HG03457 (cell line): Measurements from ENCODE around the gene CDH20.

Source experiments
- ATAC-seq: cut with Tn5 transposase; IDR thresholded peaks from one replicate; pipeline ENCODE4 v1.9.1; 2021; ENCODE audit warnings: moderate number of reproducible peaks; ENCODE audit not compliant: unreplicated experiment

CDH20 gene

DNA sequence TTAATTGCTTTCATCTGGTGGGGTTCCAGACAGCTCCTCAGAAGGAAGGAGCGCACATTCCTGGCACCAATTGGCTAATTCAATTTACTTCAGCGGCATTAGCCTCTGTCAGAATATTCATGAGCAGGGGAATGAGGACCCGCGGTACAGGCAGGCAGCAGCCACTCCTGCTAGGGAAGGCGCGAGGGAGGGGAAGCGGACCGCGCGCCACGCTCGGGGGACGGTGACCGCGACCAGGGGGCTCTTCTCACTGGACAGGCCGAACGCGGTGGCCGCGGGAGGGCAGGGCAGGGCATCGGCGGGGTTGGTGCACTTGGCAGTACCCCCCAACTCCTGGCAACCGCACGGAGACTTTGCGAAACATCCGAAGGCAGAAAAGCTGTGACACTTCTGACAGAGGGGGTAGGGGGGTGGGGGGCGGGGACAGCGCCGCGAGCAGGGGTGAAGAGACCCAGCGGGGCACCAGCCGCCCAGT, at the start of gene CDH20:
TSS of gene CDH20 (plus strand) at position 160 of the 475 bp plus-strand sequence.
- ATAC-seq = no peak

DNA sequence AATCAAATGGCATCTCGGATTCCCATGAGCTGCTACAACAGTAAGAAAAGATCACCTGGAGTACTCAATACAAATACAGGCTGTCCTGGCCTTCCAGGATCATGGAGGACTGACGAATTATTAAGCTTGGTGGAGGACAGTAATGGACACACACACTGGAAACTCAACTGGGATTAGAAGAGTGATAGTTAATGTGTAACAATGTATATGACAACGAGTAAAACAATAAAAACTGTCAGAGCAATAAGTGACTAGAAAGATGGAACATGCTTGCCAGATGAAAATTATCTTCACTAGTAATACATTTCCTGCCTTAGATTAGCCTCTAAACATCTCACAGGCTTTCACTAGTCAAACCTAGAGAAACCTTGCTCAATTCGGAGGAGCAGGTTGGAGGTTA, 49.2 kb upstream of the CDH20 start:
- ATAC-seq = no peak

DNA sequence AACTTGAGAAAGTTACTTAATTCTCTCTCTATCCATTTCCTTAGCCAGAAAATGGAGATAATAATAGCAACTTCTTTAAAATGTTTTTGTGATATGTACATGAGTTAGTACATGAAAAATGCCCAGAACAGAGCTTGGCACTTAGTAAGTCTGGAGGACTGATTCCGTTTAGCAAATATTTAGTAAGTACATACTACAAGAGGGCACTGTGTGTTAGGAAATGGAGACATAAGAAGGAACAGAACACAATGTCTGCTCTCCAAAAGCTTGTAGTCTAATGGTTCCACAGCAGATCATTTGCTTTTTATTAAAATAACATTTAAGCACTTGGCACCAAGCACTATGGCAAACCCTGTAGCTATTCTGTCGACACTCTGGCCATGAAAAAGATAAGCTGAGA, 47.5 kb upstream of the CDH20 start:
- no peak for ATAC-seq

DNA sequence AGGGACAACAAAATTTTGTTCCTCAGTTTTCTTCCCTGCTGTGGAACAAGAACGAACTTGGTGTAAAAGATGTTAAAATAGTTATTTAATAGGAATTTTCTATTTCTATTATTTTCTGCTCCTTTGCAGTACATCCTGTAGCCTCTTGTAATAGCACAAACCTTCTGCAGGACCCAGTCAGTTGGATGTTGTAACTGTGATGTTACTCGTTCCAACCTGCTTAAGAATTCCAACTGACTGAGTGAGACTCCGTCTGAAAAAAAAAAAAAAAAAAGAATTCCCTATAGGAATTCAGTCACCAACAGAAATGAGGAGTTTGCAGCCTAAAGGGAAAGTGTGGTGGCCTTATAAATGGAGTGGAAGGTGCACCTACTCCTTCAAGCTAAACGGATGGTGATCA, 46.4 kb upstream of the CDH20 start:
- ATAC-seq = no peak

DNA sequence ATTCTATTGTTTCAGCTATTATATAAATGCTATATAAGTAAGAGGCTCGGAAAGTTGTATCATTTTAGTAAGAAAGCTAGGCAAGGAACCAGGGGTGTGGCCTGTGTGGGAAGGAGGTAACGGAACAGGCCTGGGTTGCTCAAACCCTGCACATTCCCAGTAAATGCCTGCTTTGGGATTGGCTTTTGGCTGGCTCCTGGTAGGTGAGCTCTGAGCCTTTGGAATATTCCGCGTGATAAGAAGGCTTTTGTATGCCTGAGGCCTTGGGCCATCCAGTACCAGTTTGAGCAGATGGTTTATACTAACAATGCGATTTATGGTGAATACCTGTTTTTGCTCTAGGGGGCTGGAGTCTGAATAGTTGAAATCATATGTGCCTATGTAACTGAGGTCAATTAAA, 42.6 kb upstream of the CDH20 start:
- no peak for ATAC-seq

DNA sequence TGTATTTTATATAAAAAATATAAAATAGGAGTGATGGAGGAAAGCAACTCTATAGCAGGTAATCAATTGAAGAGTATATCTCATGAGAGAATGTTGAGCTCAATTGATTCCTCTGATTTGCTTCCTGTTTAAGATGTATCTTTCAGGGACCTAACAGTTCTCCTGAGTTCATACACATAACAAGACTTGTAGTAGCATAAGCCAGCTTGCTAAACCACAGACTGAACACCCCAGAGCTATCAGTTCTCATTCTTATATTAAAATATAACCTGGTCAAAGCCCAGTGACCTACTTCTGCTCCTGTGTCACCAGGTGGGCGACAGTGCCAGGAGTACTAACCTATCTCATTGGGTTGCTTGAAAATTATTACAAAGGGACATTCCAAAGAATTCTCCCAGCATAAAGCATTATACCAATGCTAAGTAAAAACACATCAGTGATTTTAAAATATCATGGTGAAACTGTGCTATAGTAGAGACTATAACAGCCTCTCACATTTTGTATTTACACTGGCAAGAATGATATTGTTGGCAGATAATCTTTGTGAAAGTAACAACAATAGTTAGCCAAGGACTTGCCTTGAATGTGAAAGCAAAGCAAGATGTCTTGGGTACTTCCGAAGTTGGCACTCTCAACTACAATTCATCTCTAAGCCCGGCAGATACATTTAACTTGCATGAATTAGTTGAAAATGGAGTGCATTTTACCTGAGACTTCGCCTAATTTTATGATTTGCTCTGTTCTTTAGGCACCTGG, 40.8 kb upstream of the CDH20 start:
- ATAC-seq = no peak

DNA sequence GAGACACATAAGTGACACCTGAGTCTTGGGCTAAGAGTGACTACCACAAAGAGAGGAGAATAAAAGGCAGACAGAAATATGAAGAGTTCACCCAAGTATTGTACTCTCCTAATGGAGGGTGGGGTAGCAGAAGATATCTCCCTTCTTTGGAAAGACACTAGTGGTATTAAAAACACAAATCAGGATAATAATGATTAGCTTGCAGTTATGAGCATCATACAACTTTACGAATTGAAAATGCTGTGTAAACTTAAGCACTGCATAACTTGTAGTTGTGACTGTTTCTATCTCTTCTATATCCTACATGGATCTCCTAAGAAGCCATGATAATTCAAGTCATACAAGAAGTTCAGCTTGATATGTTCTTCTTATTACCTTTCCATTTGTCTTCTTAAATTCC, 38.1 kb upstream of the CDH20 start:
- no peak for ATAC-seq

DNA sequence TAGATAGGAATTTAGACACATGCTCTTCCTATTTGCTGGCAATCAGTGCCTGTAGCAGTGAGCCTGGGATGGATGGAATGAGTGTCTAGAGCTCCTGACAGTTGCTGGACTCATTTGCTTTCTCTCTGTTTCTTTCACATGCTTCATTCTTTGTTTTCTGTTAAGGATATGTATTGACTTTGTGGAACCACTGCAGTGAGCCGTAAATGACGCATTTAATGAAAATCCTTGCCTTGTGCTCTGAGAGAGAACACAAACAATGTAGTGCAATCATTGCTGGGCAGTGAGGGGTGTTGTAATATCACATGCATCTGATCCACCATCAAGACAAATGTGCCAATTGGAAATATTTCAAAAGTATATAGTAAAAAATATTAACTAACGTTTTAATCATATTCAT, 25.2 kb upstream of the CDH20 start:
- no peak for ATAC-seq

DNA sequence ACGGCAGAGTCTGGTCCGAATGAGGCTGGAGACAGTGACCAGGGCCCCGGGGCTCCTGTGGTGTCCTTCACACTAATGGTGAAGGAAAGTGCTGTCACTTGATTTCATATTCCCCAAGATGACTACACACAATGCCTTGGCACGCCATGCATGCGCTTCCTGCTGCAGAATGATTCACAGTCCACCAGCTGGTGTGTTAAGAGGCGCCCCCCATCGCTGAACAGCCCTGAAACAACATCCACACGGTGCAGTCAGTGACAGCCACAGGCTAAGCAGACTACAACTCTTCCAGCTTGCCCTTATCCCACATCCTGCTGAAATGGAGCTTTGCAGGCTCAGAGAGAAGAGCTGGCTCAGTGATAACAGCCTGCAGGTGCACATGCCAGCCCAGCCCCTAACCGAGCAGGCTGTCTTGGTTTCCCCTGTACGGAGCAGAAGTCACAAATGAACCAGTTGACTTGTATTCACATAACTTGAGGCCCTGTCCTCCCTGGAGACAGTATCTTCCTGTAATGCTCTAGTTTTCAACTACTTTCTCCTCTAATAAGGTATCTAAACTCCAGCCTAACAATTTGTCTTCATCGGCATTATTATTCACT, 24.3 kb upstream of the CDH20 start:
- ATAC-seq = no peak

DNA sequence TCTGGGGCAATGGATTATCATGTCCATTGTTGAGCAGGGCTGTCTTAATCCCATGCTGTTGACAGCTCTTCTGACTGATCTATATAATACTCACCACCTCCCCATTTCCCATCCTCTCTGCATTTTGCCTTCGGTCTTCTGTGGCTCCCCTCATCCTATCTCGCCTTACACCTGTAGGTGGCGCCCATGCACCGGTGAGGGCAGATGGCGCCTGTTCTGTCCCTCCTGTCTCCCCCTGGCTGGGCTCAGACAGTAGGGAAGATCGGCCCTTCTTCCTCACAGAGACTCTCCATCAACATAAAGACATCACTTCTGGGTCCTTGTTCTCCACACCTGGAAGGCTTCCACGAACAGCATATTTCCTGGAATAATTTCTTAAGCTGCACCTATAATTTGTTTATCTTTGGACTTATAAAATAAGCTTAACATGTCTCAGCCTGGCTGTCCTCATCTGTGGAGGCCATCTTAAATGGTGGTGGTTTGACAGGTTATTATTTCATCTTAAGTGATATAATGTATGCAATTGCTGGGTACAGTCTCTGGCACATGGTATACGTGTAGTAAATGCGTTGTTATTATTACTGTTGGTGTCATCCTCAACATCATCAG, 10.9 kb upstream of the CDH20 start:
- ATAC-seq = peak; percentile 96

DNA sequence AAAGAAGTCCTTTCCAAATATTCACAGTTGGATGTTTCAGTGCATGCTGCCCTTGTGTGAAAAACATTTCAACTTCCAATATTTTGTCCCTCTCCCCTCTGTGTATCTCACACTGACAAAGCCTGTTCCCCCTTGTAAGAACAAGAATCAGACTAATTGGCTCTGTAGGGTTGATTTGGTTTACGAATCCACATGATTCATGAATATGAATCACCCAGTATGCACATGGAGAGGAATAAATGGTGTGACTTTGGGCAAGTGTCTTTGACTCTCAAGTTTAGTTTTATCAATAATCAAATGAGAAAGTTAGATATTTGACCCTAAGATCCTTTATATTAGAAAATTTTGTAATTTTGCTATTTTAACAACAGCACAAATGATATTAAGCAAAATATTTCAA, 9.3 kb upstream of the CDH20 start:
- no peak for ATAC-seq

DNA sequence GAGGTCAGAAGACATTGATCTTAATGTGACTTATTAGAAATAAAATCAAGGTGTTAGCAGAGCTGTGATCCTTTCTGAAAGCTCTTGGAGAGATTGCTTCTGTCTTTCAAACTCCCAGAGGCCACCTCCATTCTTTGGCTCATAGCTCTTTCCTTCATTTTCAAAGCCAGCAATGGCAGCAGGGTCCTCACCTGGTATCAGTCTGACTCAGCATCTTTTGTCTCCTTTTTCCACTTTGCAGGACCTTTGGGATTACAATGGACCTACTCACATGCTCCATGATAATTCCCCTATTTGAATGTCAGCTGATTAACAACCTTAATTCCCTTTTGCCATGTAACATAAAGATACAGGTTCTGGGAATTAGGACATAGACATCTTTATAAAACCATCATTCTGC, 6.8 kb upstream of the CDH20 start:
- ATAC-seq = no peak

DNA sequence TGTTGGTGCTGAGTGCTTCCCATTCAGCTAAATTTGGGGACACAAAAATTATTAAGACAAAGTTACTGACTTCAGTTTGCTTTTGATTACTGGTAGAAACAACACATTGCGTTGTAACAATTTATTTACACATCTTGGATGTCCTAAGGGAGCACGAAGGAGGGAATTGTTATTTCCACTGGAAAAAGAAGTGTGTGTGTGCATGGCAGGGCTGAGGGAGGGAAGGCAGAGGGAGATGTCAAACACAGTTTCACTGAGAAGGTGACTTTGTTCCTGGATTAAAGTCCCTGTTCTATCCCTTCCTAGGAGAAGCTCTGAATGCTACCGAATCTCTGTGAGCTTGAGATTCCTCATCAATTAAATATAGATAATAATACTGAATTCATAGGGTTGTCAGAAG, 3.8 kb upstream of the CDH20 start:
- ATAC-seq = no peak

DNA sequence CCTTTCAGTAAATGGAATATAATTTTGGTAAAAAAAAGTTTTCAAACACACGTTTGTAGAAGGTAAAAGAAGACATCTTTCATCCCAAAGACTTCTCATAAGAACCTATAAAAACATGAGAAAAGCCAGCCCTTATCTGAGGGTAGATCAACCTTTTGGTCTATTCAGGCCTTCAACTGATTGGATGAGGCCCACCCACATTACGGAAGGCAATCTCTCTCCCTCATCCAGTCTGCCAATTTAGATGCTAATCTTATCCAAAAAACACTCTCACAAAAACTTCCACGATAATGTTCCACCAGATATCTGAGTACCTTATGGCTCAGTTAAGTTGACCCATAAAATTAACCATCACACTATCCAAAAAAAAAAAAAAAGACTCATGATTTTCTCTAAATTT, 2.2 kb upstream of the CDH20 start:
- ATAC-seq = no peak

DNA sequence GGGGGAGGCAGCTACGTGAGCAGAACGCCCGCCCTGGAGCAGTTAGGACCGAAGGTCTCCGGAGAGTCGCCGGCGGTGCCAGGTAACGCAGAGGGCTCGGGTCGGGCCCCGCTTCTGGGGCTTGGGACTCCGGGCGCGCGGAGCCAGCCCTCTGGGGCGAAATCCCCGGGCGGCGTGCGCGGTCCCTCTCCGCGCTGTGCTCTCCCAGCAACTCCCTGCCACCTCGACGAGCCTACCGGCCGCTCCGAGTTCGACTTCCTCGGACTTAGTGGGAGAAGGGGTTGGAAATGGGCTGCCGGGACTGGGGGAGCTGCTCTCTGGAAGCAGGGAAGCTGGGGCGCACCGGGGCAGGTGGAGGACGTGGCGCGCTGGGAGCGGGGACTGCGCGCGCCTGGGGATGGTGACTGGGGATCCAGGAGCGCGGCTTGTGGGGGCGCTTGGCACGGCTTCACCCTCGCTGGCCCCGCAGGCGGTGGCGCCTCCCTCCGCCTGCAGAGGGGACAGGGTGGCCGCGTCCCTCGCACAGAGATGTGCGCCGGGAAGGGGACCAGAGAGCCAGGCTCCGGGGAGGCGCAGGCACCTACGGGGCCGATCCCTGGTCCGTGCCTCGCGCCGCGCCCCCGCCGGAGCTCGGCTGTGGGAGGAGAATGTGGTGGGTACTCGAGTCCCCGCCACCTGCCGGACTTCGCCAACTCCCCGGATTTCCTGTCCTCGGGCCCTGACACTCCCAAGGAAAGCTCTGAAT, 688 bp downstream of the CDH20 start:
- no peak for ATAC-seq

DNA sequence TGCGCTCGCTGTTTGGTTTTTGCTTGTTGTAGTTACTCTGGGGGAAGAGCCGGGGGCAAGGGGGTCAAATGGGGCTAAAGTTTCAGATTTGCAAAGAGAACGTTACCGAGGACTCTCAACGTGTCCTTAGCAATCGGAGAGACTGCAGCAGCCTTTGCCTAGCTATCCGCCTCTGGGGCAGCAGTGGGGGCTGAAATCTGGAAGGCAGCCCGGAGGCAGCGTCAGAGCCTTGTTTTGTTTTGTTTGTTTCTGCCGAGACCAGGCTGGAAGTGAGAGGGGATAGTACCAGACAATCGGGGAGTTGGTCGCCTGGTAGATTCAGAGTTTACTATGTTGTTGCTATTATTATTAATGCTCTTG, 1.2 kb downstream of the CDH20 start:
- ATAC-seq = no peak

DNA sequence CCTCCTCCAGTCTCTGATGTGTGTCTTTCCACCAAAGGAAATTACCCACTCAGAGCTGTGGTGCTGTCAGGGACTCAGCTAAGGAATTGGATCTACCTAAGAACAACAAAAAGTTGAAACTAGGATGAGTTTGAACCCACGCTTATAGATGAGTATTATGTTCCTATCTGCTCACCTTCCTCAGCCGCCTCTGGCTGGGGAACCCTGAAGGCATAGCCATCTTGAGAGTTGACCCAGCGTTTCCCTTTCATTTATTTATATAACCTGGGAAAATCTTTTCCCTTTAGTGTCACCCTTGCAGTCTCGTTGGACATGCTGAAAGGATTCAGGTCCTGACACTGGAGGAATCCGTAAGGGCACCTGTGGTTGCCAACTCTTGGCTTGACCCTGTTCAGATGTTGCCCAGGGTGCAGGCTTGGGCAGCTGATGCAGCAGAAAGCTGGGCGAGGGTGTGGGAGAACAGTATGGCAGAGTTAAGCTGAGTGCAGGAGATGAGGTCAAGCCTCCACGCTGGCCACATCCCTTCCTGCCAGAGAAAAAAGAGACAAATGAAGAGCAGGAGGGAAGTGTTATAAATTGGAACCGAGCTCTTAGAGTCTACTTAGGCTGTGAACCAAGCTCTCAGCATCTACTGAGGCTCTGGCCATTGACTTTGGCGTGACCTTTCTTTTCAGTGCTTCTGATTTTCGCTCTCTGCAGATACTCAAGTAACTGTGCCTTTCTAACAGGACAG, 1.9 kb downstream of the CDH20 start:
- ATAC-seq = no peak

DNA sequence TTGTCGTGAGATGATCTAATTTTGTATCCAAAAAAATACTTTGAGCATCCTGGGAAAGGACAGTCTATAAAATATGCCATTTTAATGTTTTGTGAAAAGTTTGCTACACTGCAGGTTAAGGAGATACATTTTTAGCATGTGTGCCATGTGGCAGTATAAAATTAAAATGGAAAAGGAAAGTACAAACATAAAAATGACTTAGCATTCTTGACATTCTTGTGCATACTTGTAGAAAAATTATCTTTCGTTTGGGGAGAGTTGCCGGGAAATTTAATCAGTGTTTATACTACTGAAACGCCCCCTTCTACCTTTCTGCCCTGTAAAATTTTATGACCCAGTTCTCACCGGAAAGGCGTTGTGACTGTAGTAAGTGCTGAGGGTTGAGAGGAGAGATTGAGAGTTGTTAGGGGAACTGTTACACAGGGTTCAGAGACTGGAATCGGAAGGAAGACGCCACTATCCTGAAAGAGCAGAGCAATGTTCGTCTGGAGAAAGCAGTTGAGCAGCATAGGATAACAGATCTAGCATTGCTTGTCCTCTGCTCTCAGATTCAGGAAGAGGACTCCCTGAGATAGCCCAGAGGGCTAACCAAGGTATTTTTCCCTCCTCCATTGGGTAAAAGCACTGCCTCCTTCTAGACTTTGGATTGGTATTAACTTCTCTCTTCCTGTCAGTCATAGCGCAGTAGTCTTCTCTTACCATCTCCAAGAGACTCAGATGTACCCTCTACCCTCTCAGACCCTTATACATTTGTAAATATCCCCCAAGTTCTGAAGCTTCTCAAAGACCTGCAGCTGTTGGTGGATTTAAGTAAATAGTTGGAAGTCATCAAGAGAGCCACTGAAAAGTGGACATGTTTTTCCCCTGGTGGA, 2.7 kb downstream of the CDH20 start:
- no peak for ATAC-seq

DNA sequence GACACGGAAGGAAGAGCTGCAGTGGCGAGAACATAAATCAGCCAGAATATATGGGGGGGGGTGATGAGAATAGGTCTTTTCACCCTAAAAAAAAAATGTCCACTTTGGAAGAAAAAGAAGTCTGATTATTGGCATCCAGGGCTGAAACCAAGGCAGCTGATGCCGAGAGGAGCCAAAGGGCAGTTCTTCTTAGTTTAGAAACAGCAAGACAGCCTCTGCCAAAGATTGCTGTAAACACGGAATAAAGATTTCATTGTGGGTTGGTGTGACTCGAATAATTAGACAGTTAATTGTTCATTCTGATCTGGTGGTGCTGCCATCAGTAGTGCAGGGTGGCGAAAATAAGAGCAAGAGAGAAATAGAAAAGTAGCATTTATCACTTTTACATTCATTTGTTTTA, 3.5 kb downstream of the CDH20 start:
- no peak for ATAC-seq

DNA sequence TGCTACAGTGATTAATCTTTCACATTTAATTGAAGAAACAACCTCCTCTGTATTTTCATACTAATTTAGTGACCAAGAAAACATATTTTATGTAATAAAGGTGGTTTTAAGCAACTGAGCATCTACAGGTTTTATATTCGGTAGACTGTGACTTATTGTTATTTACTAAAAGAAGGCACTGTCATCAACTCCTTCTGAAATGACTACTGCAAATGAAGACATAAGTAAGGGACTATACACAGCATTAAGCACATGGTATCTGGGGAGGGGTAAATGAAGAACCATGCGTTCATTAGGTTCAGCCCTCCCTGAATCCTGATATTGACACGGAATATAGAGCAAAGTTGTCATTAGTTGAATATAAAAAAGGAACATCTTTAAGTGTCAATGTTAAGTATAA, 4.3 kb downstream of the CDH20 start:
- no peak for ATAC-seq
